ENCODE results near the gene STARD10. TPM values are rescaled to one million over a fixed set of nuclear protein-coding genes. Genes with fewer than 3 reads are reported as not detected.

The STARD10 gene
- polyA plus RNA-seq, 2 of the 4 experiments (the other 2 are of a cell fraction), result 21.2 to 23.2 TPM

- TF ChIP-seq, protein P1, sequence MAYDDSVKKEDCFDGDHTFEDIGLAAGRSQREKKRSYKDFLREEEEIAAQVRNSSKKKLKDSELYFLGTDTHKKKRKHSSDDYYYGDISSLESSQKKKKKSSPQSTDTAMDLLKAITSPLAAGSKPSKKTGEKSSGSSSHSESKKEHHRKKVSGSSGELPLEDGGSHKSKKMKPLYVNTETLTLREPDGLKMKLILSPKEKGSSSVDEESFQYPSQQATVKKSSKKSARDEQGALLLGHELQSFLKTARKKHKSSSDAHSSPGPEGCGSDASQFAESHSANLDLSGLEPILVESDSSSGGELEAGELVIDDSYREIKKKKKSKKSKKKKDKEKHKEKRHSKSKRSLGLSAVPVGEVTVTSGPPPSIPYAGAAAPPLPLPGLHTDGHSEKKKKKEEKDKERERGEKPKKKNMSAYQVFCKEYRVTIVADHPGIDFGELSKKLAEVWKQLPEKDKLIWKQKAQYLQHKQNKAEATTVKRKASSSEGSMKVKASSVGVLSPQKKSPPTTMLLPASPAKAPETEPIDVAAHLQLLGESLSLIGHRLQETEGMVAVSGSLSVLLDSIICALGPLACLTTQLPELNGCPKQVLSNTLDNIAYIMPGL (CRISPR knock-in tag; IDR thresholded peaks at IDR 0.05; ENCODE audit: borderline replicate concordance), result no peak
- TF ChIP-seq CEBPB (IDR thresholded peaks at IDR 0.05), result no peak
- no peak for TF ChIP-seq NFE2L2 (conservative IDR thresholded peaks at IDR 0.05; ENCODE audit: low read length)
- TF ChIP-seq MYC (IDR thresholded peaks at IDR 0.05; ENCODE audit: borderline replicate concordance, low read length), result no peak
- peak; percentile 73; the same call in 1 of the 2 replicates for TF ChIP-seq PHF8 (IDR thresholded peaks at IDR 0.05; ENCODE audit: borderline replicate concordance, low read depth)
Measured at GRCh38 chr11:72793425-72794367, at the start of gene STARD10 (continued).

DNA sequence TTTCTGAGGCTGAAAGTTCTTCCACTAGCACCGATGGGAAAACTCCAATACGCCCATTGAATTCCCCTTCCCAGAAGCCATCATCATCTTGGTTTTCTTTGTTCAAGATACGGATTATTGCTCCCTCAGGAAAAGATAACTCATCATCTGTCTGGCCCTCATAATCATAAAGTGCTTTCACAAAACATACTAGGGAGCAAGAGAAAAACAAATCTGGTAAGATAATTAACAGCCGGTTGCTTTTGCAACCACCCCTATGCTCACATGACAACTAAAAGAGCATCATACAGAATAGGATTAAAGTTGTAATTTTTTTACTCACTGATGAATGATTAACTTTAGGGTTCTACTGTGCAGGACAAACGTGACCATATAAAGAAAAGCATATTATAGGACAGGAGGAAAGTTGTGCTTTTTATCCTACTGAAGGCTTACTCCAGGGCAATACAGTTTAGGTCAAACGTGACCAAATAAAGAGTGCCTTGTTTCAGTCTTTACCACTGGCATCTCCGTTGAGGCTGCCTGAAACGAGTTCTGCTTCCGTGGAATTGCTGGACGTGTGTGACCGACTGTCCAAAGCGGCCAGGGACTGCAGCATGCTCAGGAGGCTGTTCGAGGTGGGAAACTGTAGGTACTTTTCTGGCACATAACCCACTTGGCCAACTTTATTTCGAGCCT lies 48.9 kb upstream of the STARD10 start:
- Histone ChIP-seq H3K27ac (no peak overlapping the region), H3K4me3 (no peak overlapping the region), H3K4me1 (peaks cover 8% of the 10 kb centered on the region; the same call in 1 of the 3 replicates), H3K4me2 (no peak overlapping the region), H3K9me3 (no peaks in the 10 kb centered on the region)
- 86% methylated on average over 14 of the region's 14 CpGs for WGBS (ENCODE audit: missing lambda C conversion rate)
- ChIA-PET POLR2A (no interaction called here), CTCF (interaction anchor here (4.2 kb wide), 1 partner anchor 335 kb away, joined by 29 read pairs; no protein-coding TSS in a partner anchor)
- DNase-seq (ENCODE audit: low read depth in 1 of 2, low spot score in 1 of 2) (no peak), FAIRE-seq (no peak), ATAC-seq (no peak)
- TF ChIP-seq CHD4 (IDR thresholded peaks at IDR 0.05; ENCODE audit: borderline replicate concordance), result no peak
- TF ChIP-seq CTCF (IDR thresholded peaks at IDR 0.05), result no peak
- no peak for TF ChIP-seq EHMT2 (IDR thresholded peaks at IDR 0.05; ENCODE audit: low read depth)
- TF ChIP-seq CHD2 (IDR thresholded peaks at IDR 0.05; ENCODE audit: low read length, partially characterized antibody), result no peak

- CTCF ChIA-PET, result interaction anchor here (1.3 to 4.2 kb wide), 3 partner anchors 11 to 335 kb away, joined by 4 to 30 read pairs (median 29); partner anchors contain the start of gene FCHSD2
Measured at GRCh38 chr11:72842126-72842525, 48.3 kb upstream of the STARD10 start.

GRCh38 chr11:72841397-72841796 lies 47.5 kb upstream of the STARD10 start:
- ATAC-seq (no peak), FAIRE-seq (no peak), DNase-seq (ENCODE audit: low read depth in 1 of 2, low spot score in 1 of 2) (no peak)
- 96% methylated on average over 7 of the region's 7 CpGs for WGBS (ENCODE audit: missing lambda C conversion rate)
- Histone ChIP-seq H3K4me3 (no peak overlapping the region), H3K9me3 (no peaks in the 10 kb centered on the region), H3K4me1 (peaks cover 8% of the 10 kb centered on the region; the same call in 1 of the 3 replicates), H3K4me2 (no peak overlapping the region), H3K27ac (peak overlapping the region; percentile 1 to 66; a peak in 3 of 6 replicates)
- CTCF ChIA-PET, result interaction anchor here (0.6 to 4.2 kb wide), 6 partner anchors 8 to 447 kb away, joined by 4 to 30 read pairs (median 5); partner anchors contain the start of gene FCHSD2
- TF ChIP-seq ZNF302 (CRISPR knock-in tag; IDR thresholded peaks at IDR 0.05) (no peak), CBX8 (IDR thresholded peaks at IDR 0.05) (no peak), PHF8 (IDR thresholded peaks at IDR 0.05; ENCODE audit: borderline replicate concordance, low read depth) (no peak)
- POLR2A ChIA-PET, result interaction anchor here (0.7 kb wide), 1 partner anchor 119 kb away, joined by 7 read pairs; no protein-coding TSS in a partner anchor

More at GRCh38 chr11:72842126-72842525, 48.3 kb upstream of the STARD10 start:
- no peak overlapping the region for H3K4me3 ChIP-seq
- POLR2A ChIA-PET, result no interaction called here
- peaks cover 8% of the 10 kb centered on the region; the same call in 1 of the 3 replicates for H3K4me1 ChIP-seq
- FAIRE-seq (no peak), ATAC-seq (no peak), DNase-seq (ENCODE audit: low read depth in 1 of 2, low spot score in 1 of 2) (no peak)
- WGBS (ENCODE audit: missing lambda C conversion rate), result 82% methylated on average over 5 of the region's 5 CpGs
- no peak overlapping the region for H3K27ac ChIP-seq
- no peak for TF ChIP-seq PHF8 (IDR thresholded peaks at IDR 0.05; ENCODE audit: borderline replicate concordance, low read depth)
- no peak for TF ChIP-seq RNF2 (IDR thresholded peaks at IDR 0.05; ENCODE audit: borderline replicate concordance, low read depth)
- no peaks in the 10 kb centered on the region for H3K9me3 ChIP-seq
- no peak overlapping the region for H3K4me2 ChIP-seq
